NT2/D1 (cell line): ENCODE data around the gene SCD.

Experiments
- SUZ12 ChIP-seq: IDR thresholded peaks from 2 replicates; pipeline ENCODE4 v1.6.1; 2011; ENCODE audit not compliant: insufficient read length, insufficient read depth; ENCODE audit errors: extremely low read depth
- YY1 ChIP-seq: IDR thresholded peaks from 2 replicates; pipeline ENCODE4 v1.6.1; 2011; ENCODE audit not compliant: insufficient read length, insufficient read depth
- ZNF274 ChIP-seq: IDR thresholded peaks from 2 replicates; pipeline ENCODE4 v1.6.1; 2011; ENCODE audit warnings: mild to moderate bottlenecking, low read depth, low read length

- TF ChIP-seq ZNF274 = no peak
- no peak for TF ChIP-seq SUZ12
- no peak for TF ChIP-seq YY1
Measured at GRCh38 chr10:100377830-100378229, 30.8 kb downstream of the SCD start.
